ENCODE results near the gene SLF2.

Gene SLF2

GRCh38 chr10:100894589-100895294 lies 18.0 kb upstream of the SLF2 start:
- TF ChIP-seq ESRRG (CRISPR knock-in tag; IDR thresholded peaks at IDR 0.05), result no peak
- TF ChIP-seq ISL1 (CRISPR knock-in tag; IDR thresholded peaks at IDR 0.05), result no peak
- TF ChIP-seq RARB (CRISPR knock-in tag; IDR thresholded peaks at IDR 0.05), result no peak
- TF ChIP-seq PPARA (CRISPR knock-in tag; IDR thresholded peaks at IDR 0.05; ENCODE audit: borderline replicate concordance), result no peak
- TF ChIP-seq SNAI2 (CRISPR knock-in tag; IDR thresholded peaks at IDR 0.05), result no peak
- no peak for ATAC-seq

- no peak for ATAC-seq
- TF ChIP-seq ZNF70 (CRISPR knock-in tag; IDR thresholded peaks at IDR 0.05), result no peak
- no peak for TF ChIP-seq TSHZ2 (CRISPR knock-in tag; IDR thresholded peaks at IDR 0.05)
- TF ChIP-seq ZFP30 (CRISPR knock-in tag; IDR thresholded peaks at IDR 0.05), result no peak
- no peak for TF ChIP-seq ZC3H10 (CRISPR knock-in tag; IDR thresholded peaks at IDR 0.05)
- no peak for TF ChIP-seq ARNTL (CRISPR knock-in tag; IDR thresholded peaks at IDR 0.05; ENCODE audit: borderline replicate concordance, low read depth)
- no peak for TF ChIP-seq SNAI2 (CRISPR knock-in tag; IDR thresholded peaks at IDR 0.05)
- TF ChIP-seq PPARA (CRISPR knock-in tag; IDR thresholded peaks at IDR 0.05; ENCODE audit: borderline replicate concordance), result no peak
- no peak for TF ChIP-seq ZNF565 (CRISPR knock-in tag; conservative IDR thresholded peaks at IDR 0.05; ENCODE audit: low read depth)
- TF ChIP-seq ZFP3 (CRISPR knock-in tag; IDR thresholded peaks at IDR 0.05), result no peak
- no peak for TF ChIP-seq PATZ1 (CRISPR knock-in tag; IDR thresholded peaks at IDR 0.05; ENCODE audit: borderline replicate concordance)
- TF ChIP-seq ESRRG (CRISPR knock-in tag; IDR thresholded peaks at IDR 0.05), result no peak
- TF ChIP-seq CSRNP3 (CRISPR knock-in tag; IDR thresholded peaks at IDR 0.05), result no peak
- TF ChIP-seq TCF4 (CRISPR knock-in tag; IDR thresholded peaks at IDR 0.05; ENCODE audit: borderline replicate concordance), result no peak
- no peak for TF ChIP-seq TOX (CRISPR knock-in tag; IDR thresholded peaks at IDR 0.05; ENCODE audit: borderline replicate concordance)
- no peak for TF ChIP-seq CSDC2 (CRISPR knock-in tag; IDR thresholded peaks at IDR 0.05)
- no peak for TF ChIP-seq ISL1 (CRISPR knock-in tag; IDR thresholded peaks at IDR 0.05)
- TF ChIP-seq CREB5 (CRISPR knock-in tag; IDR thresholded peaks at IDR 0.05; ENCODE audit: low read depth), result no peak
Measured at GRCh38 chr10:100895346-100895745, 17.4 kb upstream of the SLF2 start.

- no peak for ATAC-seq
- no peak for TF ChIP-seq BACH2 (CRISPR knock-in tag; IDR thresholded peaks at IDR 0.05; ENCODE audit: borderline replicate concordance)
- no peak for TF ChIP-seq ZC3H10 (CRISPR knock-in tag; IDR thresholded peaks at IDR 0.05)
- no peak for TF ChIP-seq ZFP3 (CRISPR knock-in tag; IDR thresholded peaks at IDR 0.05)
- TF ChIP-seq POU6F1 (CRISPR knock-in tag; IDR thresholded peaks at IDR 0.05; ENCODE audit: borderline replicate concordance, low read depth), result no peak
- no peak for TF ChIP-seq CREB5 (CRISPR knock-in tag; IDR thresholded peaks at IDR 0.05; ENCODE audit: low read depth)
- no peak for TF ChIP-seq PPARA (CRISPR knock-in tag; IDR thresholded peaks at IDR 0.05; ENCODE audit: borderline replicate concordance)
- TF ChIP-seq TOX (CRISPR knock-in tag; IDR thresholded peaks at IDR 0.05; ENCODE audit: borderline replicate concordance), result no peak
- no peak for TF ChIP-seq RARB (CRISPR knock-in tag; IDR thresholded peaks at IDR 0.05)
Measured at GRCh38 chr10:100895896-100896295, 16.9 kb upstream of the SLF2 start.
